ENCODE data around the gene CD300H.

DNA sequence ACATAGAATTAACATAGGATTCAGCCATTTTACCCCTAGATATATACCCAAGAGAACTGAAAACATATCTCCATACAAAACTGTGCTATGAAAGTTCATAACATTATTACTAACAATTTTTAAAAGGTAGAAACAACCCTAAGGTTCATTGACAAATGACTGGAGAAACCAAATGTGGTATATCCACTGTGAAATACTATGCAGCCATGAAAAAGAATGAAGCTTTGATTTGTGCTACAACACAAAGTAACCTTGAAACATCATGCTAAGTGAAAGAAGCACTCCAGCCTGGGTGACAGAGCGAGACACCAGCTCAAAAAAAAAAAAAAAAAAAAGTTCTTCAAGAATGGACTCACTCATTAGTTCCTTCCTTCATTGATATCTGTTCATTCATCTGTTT, 24.2 kb upstream of the CD300H start:
- TF ChIP-seq CTCF (IDR thresholded peaks at IDR 0.05) (no peak), POLR2A (IDR thresholded peaks at IDR 0.05; ENCODE audit: low read depth) (no peak)
